ENCODE results near the gene DUSP10. TPM values are rescaled to one million over a fixed set of nuclear protein-coding genes. Genes with fewer than 3 reads are reported as not detected.

DUSP10 gene
- polyA plus RNA-seq, 3 donors = 10.4 to 41.1 (median 12.7) TPM

- Histone ChIP-seq H2AFZ (ENCODE audit: insufficient read depth, low read depth, low read length, poor library complexity, severe bottlenecking) (no peak overlapping the region), H3K4me1 (ENCODE audit: control insufficient read depth in 1 of 2, insufficient read depth in 2 of 2, low read length in 2 of 2) (peaks cover 94 to 99% of the 10 kb centered on the region in 2 donors), H3K4me3 (replicated peaks in 1 of 3; ENCODE audit: low read depth in 2 of 3, low read length in 3 of 3) (peak overlapping the region in 1 of 3 experiments; percentile 27), H3K27ac (ENCODE audit: low read depth in 1 of 2, low read length in 2 of 2) (peak overlapping the region; percentile 73 to 89), H3K36me3 (replicated peaks in 1 of 2; ENCODE audit: control insufficient read depth in 1 of 2, insufficient read depth in 2 of 2, low read length in 2 of 2) (peaks cover 6 to 16% of the 10 kb centered on the region in 2 donors), H3K9ac (ENCODE audit: insufficient read depth, low read length, poor library complexity, severe bottlenecking) (peak overlapping the region; percentile 24), H3K4me2 (replicated peaks; ENCODE audit: extremely low read depth, low read length, poor library complexity, severe bottlenecking) (peak overlapping the region; percentile 20), H4K20me1 (ENCODE audit: insufficient read depth, low read length) (no peaks in the 10 kb centered on the region), H3K27me3 (ENCODE audit: control insufficient read depth in 2 of 2, insufficient read depth in 2 of 2, low read length in 2 of 2) (no peaks in the 10 kb centered on the region), H3K9me3 (replicated peaks in 1 of 2; ENCODE audit: control insufficient read depth in 1 of 2, insufficient read depth in 1 of 2, low read length in 2 of 2) (no peaks in the 10 kb centered on the region), H3K79me2 (ENCODE audit: insufficient read depth, low read length) (peaks cover 50% of the 10 kb centered on the region)
- TF ChIP-seq CTCF (IDR thresholded peaks at IDR 0.05) = no peak
- peaks cover 79% of the 10 kb centered on the region for H3K4me1 Mint-ChIP-seq
- H3K9me3 Mint-ChIP-seq = peaks cover 0 to 2% (median 0%) of the 10 kb centered on the region in 7 donors
- H3K36me3 Mint-ChIP-seq = peaks cover 25 to 27% of the 10 kb centered on the region in 2 donors
- H3K27me3 Mint-ChIP-seq (ENCODE audit: low read depth in 3 of 3) = peaks cover 0 to 3% (median 0%) of the 10 kb centered on the region in 3 donors
- H3K4me3 Mint-ChIP-seq = peak overlapping the region in 1 of 2 donors; percentile 39
- H3K27ac Mint-ChIP-seq = peak overlapping the region; percentile 87 to 96 (median 94)
- DNase-seq = peak; percentile 60 to 85 (median 84)
- no CpG with 5 or more reads among the region's 1 CpG for WGBS (ENCODE audit: insufficient coverage)
- intact Hi-C loops (cut with micrococcal nuclease) = loop anchor here in 1 of 2 donors (5.0 kb wide), 1 partner anchor 33 kb away; no protein-coding TSS in a partner anchor
Measured at GRCh38 chr1:221704306-221704705, 37.6 kb downstream of the DUSP10 start.

- Mint-ChIP-seq H3K4me3 (no peak overlapping the region), H3K4me1 (peaks cover 80% of the 10 kb centered on the region)
- H4K20me1 ChIP-seq (ENCODE audit: insufficient read depth, low read length) = no peaks in the 10 kb centered on the region
Measured at GRCh38 chr1:221701570-221702186, 40.2 kb downstream of the DUSP10 start.

More at GRCh38 chr1:221701570-221702186, 40.2 kb downstream of the DUSP10 start:
- H3K27me3 ChIP-seq (ENCODE audit: control insufficient read depth in 2 of 2, insufficient read depth in 2 of 2, low read length in 2 of 2) = no peaks in the 10 kb centered on the region
- Mint-ChIP-seq H3K27ac (peak overlapping the region in 5 of 7 donors; percentile 6 to 77 (median 54)), H3K36me3 (peaks cover 24 to 25% of the 10 kb centered on the region in 2 donors), H3K9me3 (peaks cover 0 to 4% (median 0%) of the 10 kb centered on the region in 7 donors), H3K27me3 (ENCODE audit: low read depth in 3 of 3) (peaks cover 0 to 3% (median 0%) of the 10 kb centered on the region in 3 donors)
- H3K27ac ChIP-seq (ENCODE audit: low read depth in 1 of 2, low read length in 2 of 2) = peak overlapping the region in 1 of 2 donors; percentile 49
- H3K4me1 ChIP-seq (ENCODE audit: control insufficient read depth in 1 of 2, insufficient read depth in 2 of 2, low read length in 2 of 2) = peaks cover 94 to 99% of the 10 kb centered on the region in 2 donors
- H3K4me3 ChIP-seq (replicated peaks in 1 of 3; ENCODE audit: low read depth in 2 of 3, low read length in 3 of 3) = no peak overlapping the region
- no peaks in the 10 kb centered on the region for H3K9me3 ChIP-seq (replicated peaks in 1 of 2; ENCODE audit: control insufficient read depth in 1 of 2, insufficient read depth in 1 of 2, low read length in 2 of 2)
- no peak for TF ChIP-seq CTCF (IDR thresholded peaks at IDR 0.05)
- H3K4me2 ChIP-seq (replicated peaks; ENCODE audit: extremely low read depth, low read length, poor library complexity, severe bottlenecking) = peak overlapping the region; percentile 8
- peaks cover 31% of the 10 kb centered on the region for H3K79me2 ChIP-seq (ENCODE audit: insufficient read depth, low read length)
- H3K36me3 ChIP-seq (replicated peaks in 1 of 2; ENCODE audit: control insufficient read depth in 1 of 2, insufficient read depth in 2 of 2, low read length in 2 of 2) = peaks cover 6 to 16% of the 10 kb centered on the region in 2 donors
- H2AFZ ChIP-seq (ENCODE audit: insufficient read depth, low read depth, low read length, poor library complexity, severe bottlenecking) = no peak overlapping the region
- DNase-seq = peak in 1 of 3 donors; percentile 56
- intact Hi-C loops (cut with micrococcal nuclease) = loop anchor here in 1 of 2 donors (5.0 kb wide), 1 partner anchor 36 kb away; no protein-coding TSS in a partner anchor
- no peak overlapping the region for H3K9ac ChIP-seq (ENCODE audit: insufficient read depth, low read length, poor library complexity, severe bottlenecking)
- no CpG with 5 or more reads among the region's 1 CpG for WGBS (ENCODE audit: insufficient coverage)
